Measurements from ENCODE around the gene NOS1AP.

- TF ChIP-seq CTCF (IDR thresholded peaks at IDR 0.05) (no peak), POLR2A (IDR thresholded peaks at IDR 0.05) (no peak)
Measured at GRCh38 chr1:162236618-162237017, 167.1 kb downstream of the NOS1AP start.
